GM19438 (cell line): ENCODE measurements around the gene LIME1.
"Not testable (repeated sequence)": the region's sequence is repeated elsewhere in the genome, so short reads cannot be mapped to it uniquely, and the experiment has no call there.

ENCODE experiments used
- ATAC-seq: cut with Tn5 transposase; IDR thresholded peaks from one replicate; pipeline ENCODE4 v1.9.1; 2021; ENCODE audit warnings: low read depth; ENCODE audit not compliant: unreplicated experiment

LIME1 gene

GRCh38 chr20:63768591-63769515 lies 32.4 kb downstream of the LIME1 start:
- no peak for ATAC-seq

GRCh38 chr20:63769891-63770474 lies 33.5 kb downstream of the LIME1 start:
- ATAC-seq = no peak

GRCh38 chr20:63771046-63771707 lies 34.7 kb downstream of the LIME1 start:
- no peak for ATAC-seq

- ATAC-seq = no peak
Observed at GRCh38 chr20:63772781-63773518, 36.5 kb downstream of the LIME1 start.

- ATAC-seq = no peak
Observed at GRCh38 chr20:63773571-63774241, 37.2 kb downstream of the LIME1 start.

- no peak for ATAC-seq
Observed at GRCh38 chr20:63774306-63774705, 37.8 kb downstream of the LIME1 start.

- no peak for ATAC-seq
Observed at GRCh38 chr20:63775096-63775978, 38.9 kb downstream of the LIME1 start.

GRCh38 chr20:63776875-63777274 lies 40.4 kb downstream of the LIME1 start:
- ATAC-seq = not testable (repeated sequence)

GRCh38 chr20:63777614-63778013 lies 41.1 kb downstream of the LIME1 start:
- ATAC-seq = no peak

- no peak for ATAC-seq
Observed at GRCh38 chr20:63778034-63778752, 41.7 kb downstream of the LIME1 start.

- ATAC-seq = no peak
Observed at GRCh38 chr20:63778857-63779256, 42.4 kb downstream of the LIME1 start.

GRCh38 chr20:63781181-63781580 lies 44.7 kb downstream of the LIME1 start:
- no peak for ATAC-seq

- ATAC-seq = no peak
Observed at GRCh38 chr20:63782051-63782471, 45.6 kb downstream of the LIME1 start.

GRCh38 chr20:63782521-63782971 lies 46.1 kb downstream of the LIME1 start:
- ATAC-seq = no peak

GRCh38 chr20:63783970-63784369 lies 47.5 kb downstream of the LIME1 start:
- ATAC-seq = no peak

- no peak for ATAC-seq
Observed at GRCh38 chr20:63785691-63786131, 49.2 kb downstream of the LIME1 start.

GRCh38 chr20:63787302-63787701 lies 50.8 kb downstream of the LIME1 start:
- ATAC-seq = no peak

GRCh38 chr20:63787749-63788148 lies 51.3 kb downstream of the LIME1 start:
- ATAC-seq = no peak
